GM18858 (cell line): Measurements from ENCODE around the gene KCP.

Source experiments
- ATAC-seq: cut with Tn5 transposase; IDR thresholded peaks from one replicate; pipeline ENCODE4 v1.9.1; 2021; ENCODE audit not compliant: unreplicated experiment

KCP gene

GRCh38 chr7:128842674-128843641, 67.6 kb downstream of the KCP start:
- no peak for ATAC-seq

GRCh38 chr7:128841921-128842673, 68.4 kb downstream of the KCP start:
- ATAC-seq: no peak

- ATAC-seq: no peak
These were observed 69.3 kb downstream of the KCP start for GRCh38 chr7:128841171-128841690.

- no peak for ATAC-seq
These were observed 70.0 kb downstream of the KCP start for GRCh38 chr7:128840326-128841170.

- no peak for ATAC-seq
These were observed 70.7 kb downstream of the KCP start for GRCh38 chr7:128839751-128840177.

GRCh38 chr7:128838981-128839731, 71.4 kb downstream of the KCP start:
- no peak for ATAC-seq

GRCh38 chr7:128838109-128838779, 72.3 kb downstream of the KCP start:
- ATAC-seq: no peak

- ATAC-seq: no peak
These were observed 73.0 kb downstream of the KCP start for GRCh38 chr7:128837521-128837921.

GRCh38 chr7:128836729-128837348, 73.7 kb downstream of the KCP start:
- ATAC-seq: no peak

GRCh38 chr7:128835790-128836641, 74.5 kb downstream of the KCP start:
- ATAC-seq: no peak

- ATAC-seq: no peak
These were observed 75.2 kb downstream of the KCP start for GRCh38 chr7:128835231-128835751.

GRCh38 chr7:128833946-128834325, 76.6 kb downstream of the KCP start:
- no peak for ATAC-seq

GRCh38 chr7:128833148-128833945, 77.2 kb downstream of the KCP start:
- ATAC-seq: no peak

GRCh38 chr7:128832880-128833147, 77.7 kb downstream of the KCP start:
- no peak for ATAC-seq

GRCh38 chr7:128831994-128832879, 78.3 kb downstream of the KCP start:
- no peak for ATAC-seq

GRCh38 chr7:128831178-128831993, 79.1 kb downstream of the KCP start:
- no peak for ATAC-seq
